Inferior parietal cortex (tissue), 1 donor: ENCODE measurements around the gene GJA9.
A peak's percentile ranks its signal among the peaks of the same experiment; 100 is the strongest.
"Not testable (repeated sequence)": the region's sequence is repeated elsewhere in the genome, so short reads cannot be mapped to it uniquely, and the experiment has no call there.

Experiments used
- DNase-seq: peaks from one replicate; pipeline ENCODE4 v3.0.0-alpha.2; 2016; ENCODE audit errors: extremely low spot score

GJA9 gene

GRCh38 chr1:38881487-38881886 is at the start of gene GJA9:
Gene GJA9 (minus strand): TSS chr1:38881587. CDS start chr1:38876098, 5,489 bp downstream.
- DNase-seq = no peak

- peak; percentile 78 for DNase-seq
Observed at GRCh38 chr1:38929476-38929875, 48.1 kb upstream of the GJA9 start.

- DNase-seq = no peak
Observed at GRCh38 chr1:38929054-38929453, 47.7 kb upstream of the GJA9 start.

- no peak for DNase-seq
Observed at GRCh38 chr1:38926091-38926490, 44.7 kb upstream of the GJA9 start.

- DNase-seq = no peak
Observed at GRCh38 chr1:38925391-38925790, 44.0 kb upstream of the GJA9 start.

GRCh38 chr1:38923607-38924006 is 42.2 kb upstream of the GJA9 start:
- DNase-seq = no peak

GRCh38 chr1:38919130-38919529 is 37.7 kb upstream of the GJA9 start:
- peak; percentile 64 for DNase-seq

- DNase-seq = no peak
Observed at GRCh38 chr1:38918568-38918967, 37.2 kb upstream of the GJA9 start.

GRCh38 chr1:38917772-38918171 is 36.4 kb upstream of the GJA9 start:
- DNase-seq = no peak

GRCh38 chr1:38917337-38917736 is 36.0 kb upstream of the GJA9 start:
- DNase-seq = no peak

GRCh38 chr1:38915352-38915948 is 34.1 kb upstream of the GJA9 start:
- DNase-seq = no peak

GRCh38 chr1:38914908-38915307 is 33.5 kb upstream of the GJA9 start:
- DNase-seq = not testable (repeated sequence)

GRCh38 chr1:38908821-38909220 is 27.4 kb upstream of the GJA9 start:
- DNase-seq = no peak

GRCh38 chr1:38905985-38906384 is 24.6 kb upstream of the GJA9 start:
- no peak for DNase-seq

GRCh38 chr1:38899560-38899959 is 18.2 kb upstream of the GJA9 start:
- DNase-seq = no peak

GRCh38 chr1:38898653-38899230 is 17.4 kb upstream of the GJA9 start:
- DNase-seq = no peak

- DNase-seq = no peak
Observed at GRCh38 chr1:38896169-38896568, 14.8 kb upstream of the GJA9 start.

GRCh38 chr1:38892976-38893375 is 11.6 kb upstream of the GJA9 start:
- no peak for DNase-seq

GRCh38 chr1:38891753-38892152 is 10.4 kb upstream of the GJA9 start:
- DNase-seq = no peak

GRCh38 chr1:38889589-38889988 is 8.2 kb upstream of the GJA9 start:
- DNase-seq = no peak

- DNase-seq = no peak
Observed at GRCh38 chr1:38888423-38889333, 7.3 kb upstream of the GJA9 start.

GRCh38 chr1:38885092-38885491 is 3.7 kb upstream of the GJA9 start:
- no peak for DNase-seq

GRCh38 chr1:38875811-38876210 is 5.6 kb downstream of the GJA9 start:
- no peak for DNase-seq
